GM12891 (cell line): ENCODE results near the gene RBPJ.

ENCODE experiments used
- POLR2AphosphoS5 ChIP-seq: IDR thresholded peaks from 2 replicates; pipeline ENCODE4 v1.6.1; 2011; ENCODE audit warnings: low read depth, low read length, control low read depth
- TAF1 ChIP-seq: IDR thresholded peaks from 2 replicates; pipeline ENCODE4 v1.6.1; 2011; ENCODE audit warnings: low read depth, low read length, control low read depth

- no peak for TF ChIP-seq TAF1
- TF ChIP-seq POLR2AphosphoS5 = no peak
Measured at GRCh38 chr4:26343038-26343398, 22.2 kb downstream of the RBPJ start.
